Measurements from ENCODE around the gene E4F1.
A peak's percentile ranks its signal among the peaks of the same experiment; 100 is the strongest.

Gene E4F1, protein sequence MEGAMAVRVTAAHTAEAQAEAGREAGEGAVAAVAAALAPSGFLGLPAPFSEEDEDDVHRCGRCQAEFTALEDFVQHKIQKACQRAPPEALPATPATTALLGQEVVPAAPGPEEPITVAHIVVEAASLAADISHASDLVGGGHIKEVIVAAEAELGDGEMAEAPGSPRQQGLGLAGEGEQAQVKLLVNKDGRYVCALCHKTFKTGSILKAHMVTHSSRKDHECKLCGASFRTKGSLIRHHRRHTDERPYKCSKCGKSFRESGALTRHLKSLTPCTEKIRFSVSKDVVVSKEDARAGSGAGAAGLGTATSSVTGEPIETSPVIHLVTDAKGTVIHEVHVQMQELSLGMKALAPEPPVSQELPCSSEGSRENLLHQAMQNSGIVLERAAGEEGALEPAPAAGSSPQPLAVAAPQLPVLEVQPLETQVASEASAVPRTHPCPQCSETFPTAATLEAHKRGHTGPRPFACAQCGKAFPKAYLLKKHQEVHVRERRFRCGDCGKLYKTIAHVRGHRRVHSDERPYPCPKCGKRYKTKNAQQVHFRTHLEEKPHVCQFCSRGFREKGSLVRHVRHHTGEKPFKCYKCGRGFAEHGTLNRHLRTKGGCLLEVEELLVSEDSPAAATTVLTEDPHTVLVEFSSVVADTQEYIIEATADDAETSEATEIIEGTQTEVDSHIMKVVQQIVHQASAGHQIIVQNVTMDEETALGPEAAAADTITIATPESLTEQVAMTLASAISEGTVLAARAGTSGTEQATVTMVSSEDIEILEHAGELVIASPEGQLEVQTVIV

DNA sequence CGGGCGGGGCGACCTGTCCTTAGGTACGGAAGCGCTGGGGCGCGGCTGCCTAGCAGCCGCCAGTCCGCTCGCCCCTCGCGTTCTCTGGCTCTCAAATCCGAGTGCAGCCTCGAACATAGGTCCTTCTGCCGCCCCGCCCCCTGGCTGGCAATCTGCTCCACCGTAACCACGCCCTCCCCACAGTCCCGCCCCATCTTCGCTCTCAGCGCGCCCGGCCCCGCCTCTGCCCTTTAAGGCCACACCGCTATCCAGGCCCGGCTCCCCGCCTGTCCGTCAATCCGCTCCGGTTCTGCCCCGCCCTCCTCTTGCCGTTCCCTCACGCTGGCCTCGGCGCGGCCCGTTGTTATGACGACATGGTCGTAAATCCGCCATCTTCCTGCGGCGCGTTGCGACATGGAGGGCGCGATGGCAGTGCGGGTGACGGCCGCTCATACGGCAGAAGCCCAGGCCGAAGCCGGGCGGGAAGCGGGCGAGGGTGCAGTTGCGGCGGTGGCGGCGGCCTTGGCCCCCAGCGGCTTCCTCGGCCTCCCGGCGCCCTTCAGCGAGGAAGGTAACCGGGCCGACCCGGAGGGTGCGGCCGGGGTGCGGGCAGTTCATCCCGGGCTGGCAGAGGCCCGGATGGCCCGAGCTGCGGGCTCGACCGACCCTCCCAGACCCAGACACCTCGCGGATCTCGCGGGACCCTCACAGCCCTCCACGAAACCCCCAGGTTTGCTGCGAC lies at the start of gene E4F1:
E4F1 (plus strand) TSS at position 371 of the 721 bp plus-strand sequence; CDS start at position 394, 23 bp downstream.
- DNase-seq = peak; percentile 99

GRCh38 chr16:2173916-2174315 lies 49.5 kb upstream of the E4F1 start:
- DNase-seq = no peak

DNA sequence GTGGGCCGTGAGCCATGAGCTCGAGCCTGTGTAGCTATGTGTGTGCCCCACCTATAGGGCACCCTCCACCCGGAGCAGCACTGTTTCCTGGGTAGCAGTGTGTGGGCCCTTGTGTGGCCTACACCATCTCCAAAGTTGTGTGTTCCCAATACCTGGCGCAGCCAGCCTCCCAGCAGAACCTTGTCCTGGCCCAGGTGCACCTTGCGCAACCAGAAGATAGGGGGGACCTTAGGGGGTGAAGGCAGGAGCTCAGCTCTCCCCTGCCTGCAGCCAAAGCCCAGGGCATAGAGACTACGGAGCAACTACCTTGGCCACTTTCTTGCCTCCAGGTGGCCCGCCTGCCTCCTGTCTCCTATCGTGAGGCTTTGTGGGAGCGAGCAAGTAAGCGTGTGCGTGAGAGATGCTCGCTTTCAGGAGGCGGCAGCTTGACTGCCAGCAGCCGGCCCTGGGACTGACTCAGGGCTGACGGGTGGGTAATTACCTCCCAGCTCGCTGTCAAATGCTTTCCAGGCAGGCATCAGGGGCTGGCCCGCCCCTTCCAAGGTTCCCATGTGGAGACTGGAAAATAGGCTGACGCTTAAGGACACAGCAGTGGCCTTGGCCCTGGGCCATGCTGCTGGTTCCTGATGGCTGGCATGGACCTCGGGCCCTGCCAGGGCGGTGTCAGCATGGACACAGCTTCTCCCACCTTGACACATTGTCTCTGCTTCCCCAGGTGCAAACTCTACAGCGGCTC lies 48.8 kb upstream of the E4F1 start:
- DNase-seq = no peak

- no peak for DNase-seq
Measured at GRCh38 chr16:2175454-2175853, 47.9 kb upstream of the E4F1 start.

DNA sequence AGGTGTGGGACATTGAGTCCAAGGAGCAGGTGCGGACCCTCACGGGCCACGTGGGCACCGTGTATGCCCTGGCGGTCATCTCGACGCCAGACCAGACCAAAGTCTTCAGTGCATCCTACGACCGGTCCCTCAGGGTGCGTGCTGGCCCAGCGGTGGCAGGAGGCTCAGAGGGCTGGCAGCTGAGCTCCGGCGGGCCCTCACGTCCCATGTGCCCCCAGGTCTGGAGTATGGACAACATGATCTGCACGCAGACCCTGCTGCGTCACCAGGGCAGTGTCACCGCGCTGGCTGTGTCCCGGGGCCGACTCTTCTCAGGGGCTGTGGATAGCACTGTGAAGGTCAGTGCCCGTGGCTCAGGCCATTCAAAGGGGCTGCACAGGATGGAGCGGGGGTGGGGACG lies 47.3 kb upstream of the E4F1 start:
- DNase-seq = no peak

DNA sequence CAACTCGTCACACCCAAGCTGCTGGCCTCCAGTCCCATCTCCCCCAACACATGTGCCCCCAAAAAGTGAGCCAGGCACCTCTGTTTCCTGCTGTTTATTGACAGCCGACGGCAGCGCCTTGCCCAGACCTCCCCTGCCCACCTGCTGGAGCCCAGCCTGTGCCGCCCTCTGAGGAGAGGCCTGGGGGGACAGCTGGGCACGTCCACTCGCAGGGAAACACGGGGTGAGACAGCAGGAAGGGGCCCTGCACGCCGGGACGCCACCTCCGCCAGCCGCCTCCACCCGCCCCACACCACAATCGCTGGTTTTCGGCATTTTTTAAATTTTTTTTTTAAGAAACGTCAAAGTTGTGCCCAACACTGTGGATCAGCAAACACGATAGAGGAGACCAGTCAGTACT lies 46.3 kb upstream of the E4F1 start:
- DNase-seq = no peak

DNA sequence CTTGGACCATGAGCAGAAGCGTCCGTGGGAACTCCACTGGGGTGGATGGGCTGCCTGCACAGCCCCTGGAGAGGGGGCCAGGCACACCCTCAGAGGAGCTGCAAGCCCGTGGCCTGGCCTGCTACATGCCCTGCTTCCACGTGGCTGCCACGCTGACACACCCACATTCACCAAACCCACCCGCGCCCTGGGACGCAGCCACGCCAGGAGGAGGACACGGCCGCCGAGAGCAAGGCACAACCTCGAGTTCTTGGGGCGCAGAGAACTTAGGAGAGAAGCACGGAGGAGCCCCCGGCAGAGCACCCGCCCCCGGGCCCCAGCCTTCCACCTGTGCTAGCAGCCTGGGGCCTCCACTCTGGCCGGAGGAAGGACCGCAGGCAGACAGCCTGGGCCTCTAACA lies 45.8 kb upstream of the E4F1 start:
- no peak for DNase-seq

DNA sequence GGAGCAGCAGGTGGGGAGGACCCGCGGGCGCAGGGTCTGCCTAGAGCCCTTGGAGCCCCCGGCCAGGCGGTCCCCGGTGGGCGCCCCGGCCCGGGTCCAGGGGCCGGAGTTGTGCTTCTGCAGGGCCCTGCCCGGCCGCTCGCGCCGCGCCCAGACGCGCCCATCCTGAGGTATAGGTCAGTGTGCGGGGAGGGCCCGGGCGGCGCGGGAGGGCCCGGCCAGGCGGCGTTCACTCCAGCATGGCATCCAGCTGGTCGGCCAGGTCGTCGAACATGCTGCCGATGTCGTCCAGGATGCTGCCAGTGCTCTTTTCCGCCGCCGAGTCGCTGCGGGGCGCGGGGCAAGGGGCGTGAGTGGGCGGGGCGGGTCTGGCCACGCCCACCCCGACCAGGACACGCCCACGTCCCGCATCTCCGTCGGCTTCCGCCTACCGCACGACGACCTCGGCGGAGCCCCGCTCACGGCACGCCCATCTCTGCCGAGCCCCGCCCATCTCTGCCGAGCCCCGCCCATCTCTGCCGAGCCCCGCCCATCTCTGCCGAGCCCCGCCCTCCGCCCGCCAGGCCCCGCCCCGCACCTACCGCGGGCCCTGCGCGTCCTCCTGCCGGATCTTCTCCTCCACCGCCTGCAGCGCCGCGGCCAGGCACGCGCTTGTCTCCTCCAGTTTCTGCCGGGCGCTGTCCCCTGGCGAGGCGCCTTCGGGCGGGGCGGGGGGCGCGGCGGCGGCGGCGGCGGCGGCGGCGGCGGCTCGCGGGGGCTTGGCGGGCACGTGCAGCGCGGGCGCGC lies 44.9 kb upstream of the E4F1 start:
- peak; percentile 6 for DNase-seq

DNA sequence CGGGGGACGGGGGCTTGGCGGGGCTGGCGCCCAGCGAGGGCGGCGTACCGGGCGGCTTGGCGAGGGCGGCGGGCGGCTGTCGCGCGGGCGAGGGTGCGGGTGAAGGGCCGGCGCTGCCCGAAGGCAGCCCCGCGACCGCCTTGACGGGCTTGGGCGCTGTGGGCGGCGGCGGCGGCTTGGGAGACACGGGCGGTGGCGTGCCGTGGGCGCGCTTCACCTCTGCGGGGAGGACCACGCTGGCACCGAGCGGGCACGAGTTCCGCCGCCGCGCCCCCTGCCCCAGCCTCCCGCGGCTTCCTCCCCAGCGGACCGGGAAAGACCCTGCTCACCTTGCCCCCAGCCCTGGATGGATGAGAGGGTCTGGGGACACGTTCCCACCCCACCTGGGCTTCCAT lies 44.3 kb upstream of the E4F1 start:
- no peak for DNase-seq

- DNase-seq = no peak
Measured at GRCh38 chr16:2179576-2179975, 43.8 kb upstream of the E4F1 start.

GRCh38 chr16:2180461-2180860 lies 42.9 kb upstream of the E4F1 start:
- DNase-seq = no peak

- DNase-seq = no peak
Measured at GRCh38 chr16:2180962-2181923, 42.1 kb upstream of the E4F1 start.

GRCh38 chr16:2181952-2182351 lies 41.4 kb upstream of the E4F1 start:
- DNase-seq = no peak

DNA sequence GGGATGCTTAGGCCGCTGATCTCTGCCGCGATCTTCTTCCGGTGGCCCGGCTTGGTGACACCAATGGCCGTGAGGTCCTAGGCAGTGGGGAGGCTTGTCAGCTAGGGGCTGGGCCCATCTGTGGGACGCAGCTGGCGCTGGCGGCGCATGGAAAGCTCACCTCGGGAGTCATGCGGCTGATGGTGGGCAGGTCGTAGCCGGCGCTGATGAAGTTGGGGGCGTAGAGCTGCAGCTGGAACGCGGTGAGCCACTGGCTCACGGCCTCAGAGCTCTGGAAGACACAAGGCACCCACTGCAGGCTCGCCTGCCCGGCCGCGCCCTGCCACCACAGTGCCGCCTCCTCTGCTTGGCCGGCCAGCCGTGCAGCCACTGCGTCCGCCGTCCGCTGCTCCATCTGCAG lies 39.7 kb upstream of the E4F1 start:
- no peak for DNase-seq

DNA sequence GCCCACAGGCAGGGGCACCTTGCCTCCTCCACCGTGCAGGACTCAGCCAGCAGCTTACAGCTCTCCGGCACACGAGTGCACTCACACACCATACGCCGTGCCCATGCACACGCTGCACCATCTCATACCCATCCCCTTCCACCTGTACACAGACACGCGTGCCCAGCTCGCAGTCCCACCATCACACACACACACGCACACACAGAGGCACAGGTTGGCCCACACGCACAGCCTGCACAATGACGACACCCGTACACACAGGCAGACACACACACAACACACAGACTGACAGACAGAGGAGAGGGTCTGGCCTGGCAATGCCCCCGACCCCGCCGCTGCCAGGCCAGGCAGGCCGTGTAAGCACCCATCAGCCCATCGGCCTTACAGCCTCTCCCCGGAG lies 39.0 kb upstream of the E4F1 start:
- DNase-seq = no peak

- DNase-seq = no peak
Measured at GRCh38 chr16:2184962-2185361, 38.4 kb upstream of the E4F1 start.

DNA sequence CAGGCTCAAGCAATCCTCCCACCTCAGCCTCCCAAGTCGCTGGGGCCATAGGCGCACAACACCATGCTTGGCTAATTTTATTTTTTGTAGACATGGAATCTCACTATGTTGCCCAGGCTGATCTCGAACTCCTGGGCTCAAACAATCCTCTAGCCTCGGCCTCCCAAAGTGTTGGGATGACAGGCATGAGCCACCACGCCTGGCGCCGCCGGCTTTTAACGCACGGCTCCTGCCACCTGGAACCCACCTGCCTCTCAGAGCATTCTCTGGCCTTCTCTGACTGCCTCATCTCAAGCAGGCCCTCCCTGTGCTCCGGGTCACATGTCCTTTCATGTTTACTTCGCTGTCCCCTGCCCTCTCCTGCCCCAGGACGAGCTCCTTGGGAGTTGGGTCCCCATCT lies 37.3 kb upstream of the E4F1 start:
- DNase-seq = no peak

GRCh38 chr16:2186505-2186904 lies 36.9 kb upstream of the E4F1 start:
- DNase-seq = no peak

- no peak for DNase-seq
Measured at GRCh38 chr16:2187212-2187611, 36.2 kb upstream of the E4F1 start.

GRCh38 chr16:2188395-2188794 lies 35.0 kb upstream of the E4F1 start:
- no peak for DNase-seq

All from activated effector memory CD4-positive, alpha-beta T cell treated with Interleukin-2 at 50 U/mL for 16 hours (primary cell).